NOMO-1 (cell line): ENCODE measurements around the gene DMWD.
"Not testable (repeated sequence)": the region's sequence is repeated elsewhere in the genome, so short reads cannot be mapped to it uniquely, and the experiment has no call there.

Experiments used
- DNase-seq, 2 experiments: peaks; one replicate each; lab custom pipeline; 2025; ENCODE audit not compliant: unreplicated experiment in 2 of 2; lab: John Stamatoyannopoulos, UW

The DMWD gene

GRCh38 chr19:45817010-45817724 lies 24.5 kb upstream of the DMWD start:
- peak; percentile 91 to 93 for DNase-seq

DNA sequence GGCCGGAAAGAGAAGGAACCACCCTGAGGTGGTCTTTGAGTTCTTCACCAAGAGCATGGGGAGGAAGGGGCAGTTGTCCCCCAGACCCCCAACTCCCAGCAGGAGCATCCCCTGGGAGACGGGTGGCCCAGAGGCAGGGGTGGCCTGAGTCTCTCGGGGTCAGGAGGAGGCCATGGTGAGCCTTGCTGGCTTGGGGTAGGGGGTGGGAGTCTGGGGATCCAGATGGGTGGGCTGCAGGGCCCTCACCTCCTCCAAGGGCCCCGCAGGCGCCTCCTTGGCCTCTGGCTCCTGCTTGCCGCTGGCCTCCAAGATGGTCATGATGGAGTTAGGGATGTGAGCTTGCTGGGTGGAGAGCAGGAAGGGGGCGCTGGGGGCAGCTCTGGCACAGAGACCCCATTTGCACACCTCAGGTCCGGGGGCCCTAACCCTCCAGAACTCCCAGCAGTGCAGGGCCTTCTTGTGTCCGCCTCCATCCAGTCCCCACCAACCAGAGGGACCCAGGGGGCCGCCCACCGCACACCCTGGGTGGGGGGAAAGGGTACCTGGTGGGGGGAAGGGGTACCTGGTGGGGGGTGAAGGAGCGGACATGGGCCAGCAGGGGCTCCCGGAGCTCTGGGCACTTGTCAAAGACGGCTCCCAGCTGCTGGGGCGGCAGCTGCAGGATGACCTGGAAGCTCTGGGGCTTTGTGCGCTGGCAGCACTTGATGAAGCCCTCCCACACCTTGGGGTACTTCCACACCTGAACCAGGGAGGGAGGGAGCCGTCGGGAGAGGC lies 23.8 kb upstream of the DMWD start:
- no peak for DNase-seq

DNA sequence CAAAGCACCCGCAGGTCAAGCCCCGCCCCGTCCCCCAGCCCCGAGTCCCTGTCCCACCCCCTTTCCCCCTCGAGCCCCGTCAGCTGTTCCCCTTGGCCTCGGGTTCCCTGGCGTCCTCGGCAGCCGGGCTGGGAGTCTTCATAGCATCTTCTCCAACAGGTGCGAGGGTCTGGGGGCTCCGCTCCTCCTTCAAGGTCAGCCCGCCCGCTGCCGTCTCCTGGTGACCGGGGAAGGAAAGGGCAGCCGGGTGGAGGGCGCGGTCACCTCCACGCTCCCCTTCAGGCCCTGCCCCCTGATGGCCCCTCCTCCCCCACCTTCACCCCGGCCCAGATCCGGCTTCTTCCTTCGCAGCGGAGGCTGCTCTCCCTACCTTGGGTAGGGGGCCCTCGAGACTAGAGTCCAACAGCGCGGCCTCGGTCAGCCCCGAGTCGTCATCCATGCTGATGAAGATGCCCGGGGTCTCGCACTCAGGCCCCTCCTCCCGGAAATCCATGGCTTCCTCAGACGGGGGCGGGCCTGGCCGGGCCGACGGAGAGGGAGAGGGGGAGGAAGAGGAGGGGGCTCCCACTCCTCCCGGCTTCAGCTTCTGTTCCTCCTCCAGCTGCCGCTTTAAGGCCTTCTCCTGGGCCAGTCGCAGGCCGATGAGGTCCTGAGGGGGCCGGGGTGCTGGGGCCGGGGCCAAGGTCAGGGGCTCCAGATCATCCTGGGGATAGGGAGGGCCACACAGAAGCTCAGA lies 23.0 kb upstream of the DMWD start:
- no peak for DNase-seq

DNA sequence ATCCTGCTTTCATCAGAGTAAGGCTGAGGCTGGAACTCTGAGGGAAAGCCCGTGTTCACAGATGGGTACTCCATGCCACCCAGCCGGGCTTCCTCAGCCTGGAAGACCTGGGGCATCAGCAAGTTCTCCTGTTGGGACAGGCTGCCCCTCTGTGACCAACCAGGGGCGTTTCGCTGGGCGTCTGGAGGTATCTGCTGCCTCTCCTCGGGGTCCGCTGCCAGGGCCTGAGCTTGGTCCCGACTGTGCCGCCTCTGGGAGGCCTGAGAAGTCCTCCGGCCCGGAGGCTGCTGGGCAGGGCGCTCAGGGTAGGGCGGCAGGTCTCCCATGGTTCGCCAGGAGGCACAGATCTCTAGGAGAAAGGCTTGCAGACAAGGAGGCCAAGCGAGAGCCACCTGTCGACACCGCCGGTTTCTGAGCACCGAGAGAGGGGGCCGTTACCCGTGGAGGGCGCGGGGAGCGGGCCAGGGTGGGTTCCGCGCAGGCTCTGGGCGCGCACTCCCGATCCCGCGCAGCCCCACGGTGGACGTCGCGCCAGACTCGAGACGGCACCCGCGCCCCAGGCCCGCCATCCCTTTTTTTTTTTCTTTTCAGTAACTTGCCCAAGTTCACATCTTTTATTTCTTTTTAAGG lies 22.3 kb upstream of the DMWD start, which contains the start of gene RSPH6A:
TSS of gene RSPH6A (minus strand) at position 458 of the 630 bp plus-strand sequence. CDS start at position 326, 132 bp downstream.
- no peak for DNase-seq

GRCh38 chr19:45814166-45814780 lies 21.6 kb upstream of the DMWD start:
- no peak for DNase-seq

GRCh38 chr19:45812297-45812696 lies 19.7 kb upstream of the DMWD start:
- DNase-seq, result no peak

- DNase-seq, result peak; percentile 22 to 59
Observed at GRCh38 chr19:45809643-45810159, 17.1 kb upstream of the DMWD start.

DNA sequence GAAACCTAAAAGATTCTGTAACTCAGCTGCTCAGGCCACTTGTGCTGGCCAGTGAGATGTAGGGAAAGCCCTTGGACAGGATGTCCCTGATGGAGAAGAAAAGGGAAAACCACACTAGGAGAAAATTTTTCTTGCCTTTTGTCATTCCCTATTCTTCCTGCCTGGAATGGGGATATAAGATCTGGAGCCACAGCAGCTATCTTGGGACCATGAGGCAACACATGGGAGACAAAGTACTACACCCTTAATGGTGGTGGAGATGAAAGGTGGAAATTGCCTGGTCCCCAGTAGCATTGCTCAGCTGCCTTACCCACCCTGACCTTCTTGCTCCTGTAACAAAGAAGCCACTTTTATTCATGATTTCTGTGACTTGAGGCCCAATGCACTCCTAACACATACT lies 13.1 kb upstream of the DMWD start:
- DNase-seq, result no peak

DNA sequence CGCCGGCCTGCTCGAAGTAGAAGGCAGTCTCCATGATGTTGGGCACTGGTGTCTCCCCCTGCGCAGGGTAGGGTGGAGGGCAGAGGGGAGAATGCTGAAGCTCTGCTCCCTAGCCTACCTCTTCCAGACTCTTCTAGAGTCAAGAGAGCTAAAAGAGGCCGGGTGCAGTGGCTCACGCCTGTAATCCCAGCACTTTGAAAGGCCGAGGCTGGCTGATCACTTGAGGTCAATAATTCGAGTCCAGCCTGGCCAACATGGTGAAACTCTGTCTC lies 12.2 kb upstream of the DMWD start:
- no peak for DNase-seq

DNA sequence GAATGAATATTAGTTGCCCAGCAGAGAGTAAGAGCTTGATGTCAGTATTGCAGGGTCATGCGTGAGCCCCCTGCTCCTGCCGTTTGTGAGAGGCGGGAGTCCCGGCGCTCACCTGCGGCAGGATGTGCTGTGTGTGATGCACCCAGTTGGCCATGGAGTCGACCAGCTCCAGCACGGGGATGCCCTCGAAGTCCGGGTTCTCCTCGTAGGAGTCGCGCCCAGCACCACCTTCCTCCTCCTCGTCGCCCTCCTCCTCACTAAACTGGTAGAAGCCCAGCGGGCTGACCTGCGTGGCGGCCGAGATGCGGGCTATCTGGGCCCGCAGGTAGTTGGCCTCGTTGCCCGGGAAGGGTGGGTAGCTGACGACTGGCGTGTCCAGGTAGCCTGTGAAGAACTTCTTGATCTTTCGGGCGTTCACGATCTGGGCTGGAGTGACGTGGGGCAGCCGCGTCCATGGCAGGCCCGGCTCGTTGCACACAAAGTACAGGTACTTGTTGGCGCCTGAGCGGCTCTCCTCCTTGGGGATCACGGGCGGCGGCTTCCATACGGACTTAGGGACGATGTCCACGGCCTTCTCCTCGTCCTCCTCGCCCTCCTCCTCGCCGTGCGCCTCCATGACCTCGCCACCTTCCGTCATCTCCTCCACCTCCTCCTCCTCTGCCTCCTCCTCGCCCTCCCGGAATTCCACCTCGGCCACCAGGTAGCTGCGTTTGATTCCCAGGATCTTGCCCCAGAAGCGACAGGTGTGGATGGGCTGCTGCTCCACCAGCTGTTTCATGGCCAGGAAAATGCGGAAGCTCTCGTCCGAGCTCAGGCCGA lies 11.7 kb upstream of the DMWD start:
- no peak for DNase-seq

DNA sequence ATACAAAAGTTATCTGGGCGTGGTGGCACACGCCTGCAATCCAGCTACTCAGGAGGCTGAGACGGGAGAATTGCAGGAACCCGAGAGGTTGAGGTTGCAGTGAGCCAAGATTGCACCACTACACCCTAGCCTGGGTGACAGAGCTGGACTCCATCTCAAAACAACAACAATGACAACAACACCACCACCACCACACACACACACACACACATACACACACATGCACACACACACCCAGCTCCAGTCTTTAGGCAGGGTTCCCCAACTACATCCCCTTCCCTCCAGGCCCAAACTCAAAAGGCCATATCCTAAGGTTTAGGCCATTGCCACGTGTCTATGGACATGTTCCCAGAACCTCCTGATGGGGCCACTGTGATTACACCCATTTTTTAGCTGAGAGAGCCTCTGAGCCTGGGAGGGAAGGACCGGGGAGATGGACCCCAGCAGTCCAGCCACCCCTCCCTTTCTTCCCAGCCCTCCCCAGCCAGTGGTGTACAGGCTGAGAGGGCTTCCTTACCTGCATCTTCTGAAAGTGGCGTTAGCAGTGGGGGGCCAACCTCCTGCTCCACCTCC lies 9.0 kb upstream of the DMWD start:
- no peak for DNase-seq

DNA sequence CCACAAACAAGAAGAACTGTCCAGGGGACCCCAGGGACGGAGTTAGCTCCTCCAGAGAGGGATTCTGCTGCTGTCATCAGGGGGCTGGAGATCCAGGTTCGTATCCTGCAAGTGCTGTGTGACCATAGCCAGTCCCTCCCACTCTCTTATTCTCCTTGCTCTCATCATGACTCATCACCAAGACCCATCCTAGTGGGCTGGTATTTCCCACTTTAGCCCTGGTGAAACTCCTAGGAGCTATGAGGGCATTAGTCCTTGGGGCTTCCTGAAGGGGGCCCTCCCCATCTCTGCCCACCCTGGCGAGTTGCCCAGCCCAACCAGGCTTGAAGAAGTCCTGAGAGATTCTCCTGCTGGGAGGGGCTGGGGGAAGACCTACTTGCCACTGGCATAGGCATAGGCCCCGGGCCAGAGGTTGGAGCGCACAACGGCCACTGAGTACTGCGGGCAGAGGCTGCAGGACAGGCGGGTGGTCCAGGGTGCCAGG lies 7.5 kb upstream of the DMWD start:
- DNase-seq, result no peak

DNA sequence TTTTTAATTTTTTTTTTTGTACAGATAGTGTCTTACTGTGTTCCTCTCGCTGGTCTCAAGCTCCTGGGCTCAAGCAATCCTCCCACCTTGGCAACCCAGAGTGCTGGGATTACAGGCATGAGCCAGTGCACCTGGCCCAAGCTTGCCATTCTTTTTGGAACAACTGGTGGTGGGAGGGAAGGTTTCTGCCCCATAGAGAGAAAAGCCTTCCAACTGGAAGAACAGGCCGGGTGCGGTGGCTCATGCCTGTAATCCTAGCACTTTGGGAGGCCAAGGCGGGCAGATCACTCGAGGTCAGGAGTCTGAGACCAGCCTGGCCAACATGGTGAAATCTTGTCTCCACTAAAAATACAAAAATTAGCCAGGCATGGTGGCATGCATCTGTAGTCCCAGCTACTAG lies 6.9 kb upstream of the DMWD start:
- not testable (repeated sequence) for DNase-seq

GRCh38 chr19:45798995-45799517 lies 6.4 kb upstream of the DMWD start:
- DNase-seq, result peak; percentile 9 to 29

DNA sequence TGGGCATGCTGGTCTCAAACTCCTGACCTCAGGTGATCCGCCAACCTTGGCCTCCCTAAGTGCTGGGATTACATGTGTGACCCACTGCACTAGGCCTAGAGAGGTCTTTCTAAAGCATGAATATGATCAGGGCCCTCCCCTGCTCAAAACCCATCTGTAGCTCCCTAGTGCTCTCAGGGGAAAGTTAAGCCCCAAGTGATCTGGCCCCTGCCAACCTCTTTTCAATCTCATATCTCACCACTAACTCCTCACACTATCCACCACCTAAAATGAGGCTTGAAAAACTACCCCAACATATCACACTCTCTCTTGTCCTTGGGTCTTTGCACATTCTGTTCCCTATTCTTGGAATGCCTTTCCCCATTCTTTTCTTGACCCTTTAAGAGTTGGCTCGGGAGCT lies 2.0 kb upstream of the DMWD start:
- DNase-seq, result no peak

DNA sequence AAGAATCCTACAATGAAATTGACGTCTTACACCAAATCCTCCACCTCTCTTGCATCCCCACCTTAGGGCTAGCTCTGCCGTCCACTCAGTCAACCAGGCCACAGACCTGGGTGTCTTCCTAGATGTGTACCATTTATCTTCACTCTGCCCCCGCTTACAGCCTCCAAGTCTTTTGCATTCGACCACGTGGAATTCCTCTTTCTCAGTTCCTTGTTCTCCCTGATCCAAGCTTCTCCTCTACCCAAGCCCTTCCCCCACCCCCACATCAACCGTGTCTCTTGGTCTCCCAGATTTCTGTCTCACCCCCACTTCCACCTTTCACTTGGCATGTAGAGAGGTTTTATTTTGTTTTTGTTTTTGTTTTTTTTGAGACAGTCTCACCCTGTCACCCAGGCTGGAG lies 1.2 kb upstream of the DMWD start:
- DNase-seq, result no peak

DNA sequence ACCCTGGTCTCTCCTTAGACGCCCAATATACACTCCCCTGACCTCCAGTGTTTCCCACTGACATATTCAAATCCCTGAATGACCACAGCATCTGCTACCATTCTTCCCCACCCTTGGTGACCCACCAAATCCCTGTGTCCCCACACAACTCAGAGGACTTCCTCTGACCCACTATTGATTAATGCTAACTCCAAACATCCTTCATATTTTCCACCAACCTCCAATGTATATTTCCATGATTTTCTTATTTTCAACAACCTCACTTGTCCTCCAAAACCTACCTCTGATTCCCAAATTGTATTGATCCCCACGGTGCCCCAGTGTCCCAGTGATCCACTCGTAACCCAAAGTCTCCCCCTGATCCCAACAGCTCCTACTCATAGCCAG lies 526 bp upstream of the DMWD start:
- DNase-seq, result no peak

GRCh38 chr19:45791744-45792469 lies 738 bp downstream of the DMWD start:
- no peak for DNase-seq
